Right renal pelvis (tissue), 4 donors: ENCODE measurements around the gene UTP15. TPM values are rescaled to one million over a fixed set of nuclear protein-coding genes. Genes with fewer than 3 reads are reported as not detected.

Experiments
- DNase-seq, 4 donors: peaks; one replicate each; pipeline ENCODE4 v3.0.0-alpha.2; 2013; ENCODE audit warnings: low read depth in 4 of 4, low spot score in 3 of 4, missing footprints in 1 of 4
- polyA plus RNA-seq, 4 donors: library from polyadenylated mRNA; unstranded; fragments of 120-200 nt; gene quantifications; one replicate each; pipeline ENCODE4 v1.2.1, GENCODE V29; 2013; ENCODE audit not compliant: insufficient read length in 4 of 4

UTP15 gene
- polyA plus RNA-seq, 4 donors: 14.8 to 17.1 (median 16.5) TPM

GRCh38 chr5:73564675-73565074 is 868 bp upstream of the UTP15 start:
- DNase-seq: no peak

GRCh38 chr5:73565969-73566547 is 515 bp downstream of the UTP15 start:
- peak in 1 of 4 donors; percentile 12 for DNase-seq

- DNase-seq: no peak
Observed at GRCh38 chr5:73582285-73583145, 17.0 kb downstream of the UTP15 start.

DNA sequence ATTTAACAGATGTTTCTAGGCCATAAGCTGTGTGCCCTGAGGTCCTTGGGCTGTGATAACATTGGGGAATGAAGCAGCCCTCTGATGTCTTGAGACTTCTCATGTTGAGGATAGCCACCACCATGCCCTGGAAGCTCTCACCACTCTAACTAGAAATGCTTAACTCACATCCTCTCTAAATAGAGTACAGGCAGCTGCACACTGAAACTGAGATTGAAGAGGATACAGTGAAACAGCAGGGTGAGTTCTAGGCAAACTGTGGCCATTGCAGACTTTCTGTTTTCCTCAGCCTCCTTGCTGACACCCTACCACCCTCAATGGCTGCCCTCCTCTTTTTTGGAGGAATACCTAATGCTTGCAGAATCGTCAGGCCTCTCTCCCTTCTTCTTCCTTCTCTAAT is 22.4 kb downstream of the UTP15 start:
- no peak for DNase-seq

DNA sequence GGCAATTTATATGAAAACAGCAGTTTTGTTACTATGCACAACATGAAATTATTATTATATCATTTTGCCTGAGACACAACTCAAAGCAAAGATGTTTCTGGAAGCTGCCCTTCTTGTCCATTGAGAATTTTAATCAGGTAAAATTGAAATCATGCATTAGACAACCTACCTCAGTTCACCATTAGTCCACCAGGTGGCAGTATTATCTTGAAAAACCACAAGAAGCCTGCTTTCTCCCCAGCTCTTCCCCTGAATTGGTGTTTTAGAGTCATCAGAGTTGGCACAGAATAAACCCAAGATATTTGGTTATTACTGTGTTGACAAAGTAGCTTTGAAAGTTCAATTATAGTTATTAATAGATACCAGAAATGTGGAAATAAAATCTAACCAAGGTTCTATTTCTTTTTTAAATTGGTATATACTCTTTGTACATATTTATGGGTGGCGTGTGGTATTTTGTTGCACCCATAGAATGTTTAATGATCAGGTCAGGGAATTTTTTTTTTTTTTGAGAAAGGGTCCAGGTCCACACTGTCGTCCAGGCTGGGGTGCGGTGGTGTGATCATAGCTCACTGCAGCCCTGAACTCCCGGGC is 25.7 kb downstream of the UTP15 start:
- peak; percentile 57 to 67 (median 60) for DNase-seq

- no peak for DNase-seq
Observed at GRCh38 chr5:73591698-73592501, 26.4 kb downstream of the UTP15 start.

- no peak for DNase-seq
Observed at GRCh38 chr5:73592551-73592950, 27.0 kb downstream of the UTP15 start.

DNA sequence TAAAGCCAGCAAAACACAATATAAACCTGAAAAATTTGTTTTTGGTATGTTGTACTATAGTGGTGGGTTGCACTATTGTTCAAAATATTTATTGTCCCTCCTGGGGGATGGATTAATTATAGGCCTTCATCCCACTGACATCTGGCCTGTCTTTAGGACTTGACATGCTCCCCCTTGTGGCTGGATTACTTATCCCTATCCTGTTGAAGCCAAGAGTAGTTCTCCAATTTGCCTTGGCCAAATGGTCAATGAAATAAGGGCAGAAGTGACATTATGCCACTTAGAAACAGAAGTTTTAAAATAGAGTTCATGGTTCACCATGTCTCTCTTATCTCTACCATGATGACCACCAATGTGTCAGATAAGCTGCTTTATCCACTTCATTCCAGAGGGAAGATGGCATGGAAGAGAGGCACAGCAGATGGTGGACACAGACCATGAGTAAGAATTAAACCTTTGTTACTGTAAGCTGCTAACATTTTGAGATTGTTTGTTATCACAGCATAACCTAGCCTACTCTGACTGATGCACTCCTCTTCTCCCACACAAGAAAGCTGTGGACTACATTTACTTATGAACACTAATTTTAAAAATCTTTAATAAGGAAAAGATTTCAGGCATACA is 31.3 kb downstream of the UTP15 start:
- no peak for DNase-seq

DNA sequence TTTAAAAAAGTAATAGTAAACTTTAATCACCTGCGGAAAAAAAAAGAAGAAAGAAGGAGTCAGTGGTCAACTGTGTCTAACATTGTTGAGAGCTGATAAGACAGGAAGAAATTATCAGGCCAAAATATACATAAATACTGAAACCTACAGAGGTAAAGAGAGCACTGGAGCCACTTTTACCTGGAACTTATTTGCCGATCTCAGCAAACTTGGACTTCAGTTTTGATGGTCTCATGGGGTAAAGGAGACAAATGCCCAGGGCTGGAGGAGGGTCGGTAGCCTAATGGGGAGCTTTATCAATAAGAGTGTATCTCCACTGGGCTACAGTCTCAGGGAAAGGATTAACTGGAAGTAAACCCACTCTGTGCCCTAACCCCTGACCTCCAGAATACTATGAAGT is 33.8 kb downstream of the UTP15 start:
- no peak for DNase-seq

DNA sequence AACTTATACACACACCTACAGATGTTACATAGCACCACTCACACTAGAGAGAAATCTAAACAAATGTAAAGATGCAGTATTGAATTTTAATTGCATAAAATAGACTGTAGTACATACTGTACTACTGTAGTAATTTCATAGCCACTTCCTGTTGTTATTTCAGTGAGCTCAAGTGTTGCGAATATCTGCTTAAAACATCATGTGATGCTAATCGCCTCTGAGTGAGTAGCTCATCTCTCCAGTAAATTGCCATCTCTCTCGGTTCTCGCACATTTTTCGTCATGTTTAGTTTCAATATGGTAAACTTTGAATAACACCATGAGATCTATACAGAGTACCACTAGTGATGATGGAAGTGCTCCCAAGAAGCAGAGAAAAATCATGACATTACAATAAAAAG is 38.5 kb downstream of the UTP15 start:
- DNase-seq: no peak

- DNase-seq: no peak
Observed at GRCh38 chr5:73605223-73606087, 39.9 kb downstream of the UTP15 start.

DNA sequence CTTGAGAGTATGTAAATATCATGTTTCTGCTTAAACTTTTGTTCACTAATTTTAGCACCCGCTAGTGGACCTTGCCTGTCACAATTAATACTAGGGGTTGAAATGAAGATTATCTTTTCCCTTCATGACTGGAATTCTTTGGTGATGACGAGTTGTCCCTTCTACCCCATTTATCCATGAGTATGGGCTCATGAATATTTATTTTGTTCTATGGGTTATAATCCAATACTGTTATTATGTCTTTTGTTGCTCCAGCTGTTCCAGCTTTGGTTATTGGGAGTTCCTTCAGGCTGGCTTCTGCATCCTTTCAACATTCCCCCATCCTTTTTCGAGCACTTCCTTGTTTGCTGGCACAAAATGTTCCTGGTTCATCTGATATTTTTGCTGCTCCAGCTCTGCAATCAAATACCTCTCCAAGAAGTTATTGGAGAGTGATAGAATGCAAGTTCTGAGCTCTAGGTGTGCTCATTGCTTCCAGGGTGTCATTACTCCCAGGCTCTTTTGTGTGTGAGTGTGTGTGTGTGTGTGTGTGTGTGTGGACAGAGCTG is 40.7 kb downstream of the UTP15 start:
- DNase-seq: no peak

DNA sequence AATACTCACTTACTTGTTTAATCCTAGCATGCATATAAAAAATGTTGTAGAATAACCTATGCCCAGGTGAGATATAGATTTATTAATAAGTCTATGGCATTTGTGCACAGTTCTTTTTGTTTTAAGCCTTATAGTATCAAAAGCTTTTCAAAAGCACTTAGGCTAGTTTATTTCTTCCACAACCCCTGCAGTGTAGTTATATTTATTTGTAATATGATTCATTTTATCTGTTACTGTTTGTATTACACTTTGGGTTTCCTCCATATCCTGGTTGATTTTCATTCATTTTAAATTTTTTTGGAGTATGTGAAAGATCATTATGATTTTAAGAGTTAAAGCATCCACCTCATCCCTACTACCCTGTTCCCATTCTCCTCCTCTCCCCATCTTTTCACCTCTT is 41.7 kb downstream of the UTP15 start:
- DNase-seq: no peak

DNA sequence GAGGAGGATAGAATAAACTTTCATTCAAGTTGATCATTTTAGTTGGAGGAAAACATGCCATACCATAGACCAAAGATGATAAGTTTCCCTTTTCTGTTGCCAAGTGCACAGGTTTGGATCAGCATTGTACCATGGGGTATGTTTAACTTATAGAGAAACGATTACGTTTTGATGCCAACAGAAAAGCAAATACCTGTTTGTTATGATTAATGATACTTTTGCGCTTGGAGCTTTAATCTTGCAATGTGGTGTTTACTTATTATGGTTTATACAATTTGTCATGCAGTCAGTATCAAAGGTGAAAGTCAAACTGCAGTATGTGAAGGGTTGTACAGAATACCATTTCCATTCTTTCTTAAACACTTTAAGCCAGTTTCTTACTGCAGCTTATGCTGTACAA is 47.3 kb downstream of the UTP15 start:
- no peak for DNase-seq

- no peak for DNase-seq
Observed at GRCh38 chr5:73615085-73615484, 49.5 kb downstream of the UTP15 start.

GRCh38 chr5:73615947-73616346 is 50.4 kb downstream of the UTP15 start:
- DNase-seq: no peak

GRCh38 chr5:73617510-73618279 is 52.2 kb downstream of the UTP15 start:
- DNase-seq: no peak

DNA sequence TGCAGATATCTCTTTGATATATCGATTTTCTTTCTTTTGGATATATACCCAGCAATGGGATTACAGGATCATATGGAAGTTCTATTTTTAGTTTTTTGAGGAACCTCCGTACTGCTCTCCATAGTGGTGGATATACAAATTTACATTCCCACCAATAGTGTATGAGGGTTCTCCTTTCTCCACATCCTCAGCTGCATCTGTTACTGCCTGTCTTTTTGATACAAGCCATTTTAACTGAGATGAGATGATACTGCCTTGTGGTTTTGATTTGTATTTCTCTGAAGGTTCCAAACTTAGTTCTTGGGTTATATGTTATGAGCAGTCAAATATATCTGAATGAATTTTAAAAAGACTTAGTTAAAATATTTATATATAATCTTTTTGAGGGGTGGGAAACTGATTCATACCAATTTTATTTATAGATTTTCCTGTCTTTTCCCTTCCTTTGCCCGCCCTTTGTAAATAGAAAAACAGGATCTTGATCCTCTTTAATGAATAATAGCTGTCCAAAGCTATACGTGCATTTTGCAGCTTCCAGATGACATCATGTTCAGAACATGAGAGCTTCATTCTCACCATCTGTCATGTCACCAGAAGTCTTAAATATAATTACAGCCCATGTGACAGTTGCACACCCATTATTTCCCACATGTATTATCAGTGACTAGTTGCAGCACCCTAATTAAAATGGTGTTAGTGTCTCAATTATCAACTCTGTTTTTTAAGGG is 54.2 kb downstream of the UTP15 start:
- no peak for DNase-seq
